ENCODE data around the gene RGS5.

The RGS5 gene

GRCh38 chr1:163144418-163144817, 58.3 kb downstream of the RGS5 start:
- DNase-seq (ENCODE audit: low read depth in 1 of 2, low spot score in 1 of 2) = no peak
- no peak overlapping the region for H3K27ac ChIP-seq (replicated peaks)
- peaks cover 3% of the 10 kb centered on the region for H3K27me3 ChIP-seq (ENCODE audit: insufficient read depth, poor library complexity, severe bottlenecking)
- TF ChIP-seq REST (IDR thresholded peaks at IDR 0.05; ENCODE audit: insufficient replicate concordance, low read depth) (no peak), CTCF (IDR thresholded peaks at IDR 0.05; ENCODE audit: insufficient read depth, low read length) (no peak), GABPA (IDR thresholded peaks at IDR 0.05; ENCODE audit: low read depth) (no peak), SPI1 (IDR thresholded peaks at IDR 0.05; ENCODE audit: borderline replicate concordance, low read depth) (no peak), POLR2AphosphoS5 (IDR thresholded peaks at IDR 0.05; ENCODE audit: low read depth) (no peak)
- H3K4me3 ChIP-seq (replicated peaks; ENCODE audit: insufficient read depth, low read length) = no peak overlapping the region

- TF ChIP-seq GABPA (IDR thresholded peaks at IDR 0.05; ENCODE audit: low read depth) (no peak), REST (IDR thresholded peaks at IDR 0.05; ENCODE audit: insufficient replicate concordance, low read depth) (no peak), POLR2AphosphoS5 (IDR thresholded peaks at IDR 0.05; ENCODE audit: low read depth) (no peak), CTCF (IDR thresholded peaks at IDR 0.05; ENCODE audit: insufficient read depth, low read length) (no peak), SPI1 (IDR thresholded peaks at IDR 0.05; ENCODE audit: borderline replicate concordance, low read depth) (no peak)
- DNase-seq (ENCODE audit: low read depth in 1 of 2, low spot score in 1 of 2) = no peak
- Histone ChIP-seq H3K27ac (replicated peaks) (no peak overlapping the region), H3K27me3 (ENCODE audit: insufficient read depth, poor library complexity, severe bottlenecking) (peaks cover 3% of the 10 kb centered on the region), H3K4me3 (replicated peaks; ENCODE audit: insufficient read depth, low read length) (no peak overlapping the region)
Measured at GRCh38 chr1:163142152-163142551, 60.6 kb downstream of the RGS5 start.

GRCh38 chr1:163141556-163141955, 61.2 kb downstream of the RGS5 start:
- Histone ChIP-seq H3K27me3 (ENCODE audit: insufficient read depth, poor library complexity, severe bottlenecking) (peaks cover 3% of the 10 kb centered on the region), H3K4me3 (replicated peaks; ENCODE audit: insufficient read depth, low read length) (no peak overlapping the region), H3K27ac (replicated peaks) (no peak overlapping the region)
- TF ChIP-seq REST (IDR thresholded peaks at IDR 0.05; ENCODE audit: insufficient replicate concordance, low read depth) (no peak), CTCF (IDR thresholded peaks at IDR 0.05; ENCODE audit: insufficient read depth, low read length) (no peak), SPI1 (IDR thresholded peaks at IDR 0.05; ENCODE audit: borderline replicate concordance, low read depth) (no peak), GABPA (IDR thresholded peaks at IDR 0.05; ENCODE audit: low read depth) (no peak), POLR2AphosphoS5 (IDR thresholded peaks at IDR 0.05; ENCODE audit: low read depth) (no peak)
- DNase-seq (ENCODE audit: low read depth in 1 of 2, low spot score in 1 of 2) = no peak

Measured in HL-60 (cell line).